HG03159 (cell line): Measurements from ENCODE around the gene RUNX2.

Source experiments
- ATAC-seq: cut with Tn5 transposase; IDR thresholded peaks from one replicate; pipeline ENCODE4 v1.9.1; 2021; ENCODE audit warnings: mild to moderate bottlenecking, moderate library complexity; ENCODE audit not compliant: unreplicated experiment

RUNX2 gene

DNA sequence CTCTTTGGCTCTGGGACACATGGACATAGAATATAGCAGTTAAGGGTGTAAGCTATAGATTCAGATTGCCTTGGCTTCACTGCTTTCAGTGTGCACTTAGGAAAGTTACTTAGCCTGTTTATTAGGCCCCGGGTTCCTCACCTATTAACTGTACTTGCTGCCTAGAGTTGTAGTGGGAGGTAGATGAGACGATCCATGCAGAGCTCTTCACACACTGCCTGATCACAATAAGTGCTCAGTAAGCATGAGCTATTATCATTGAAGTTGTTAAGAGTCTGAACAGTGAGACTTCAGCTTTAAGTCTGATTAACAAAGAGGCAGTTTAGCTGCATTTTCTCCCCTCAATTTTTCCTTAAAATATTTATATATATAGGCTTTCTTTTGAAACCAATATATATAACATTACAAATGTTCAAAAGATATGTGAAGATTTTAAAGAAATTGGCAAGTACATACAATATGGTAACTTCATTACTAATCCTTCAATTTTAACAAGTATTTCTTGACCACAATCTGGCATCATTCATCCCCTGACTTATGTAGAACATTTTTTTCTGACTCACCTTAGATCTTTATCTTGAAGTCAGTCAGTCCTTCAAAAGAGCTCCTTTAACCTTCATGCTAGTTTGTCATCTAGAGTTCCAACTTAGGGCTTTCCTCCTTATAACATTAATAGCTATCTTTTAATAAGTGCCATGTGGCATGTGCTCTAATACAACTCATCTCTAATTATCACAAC lies 70.1 kb downstream of the RUNX2 start:
- ATAC-seq, result no peak

DNA sequence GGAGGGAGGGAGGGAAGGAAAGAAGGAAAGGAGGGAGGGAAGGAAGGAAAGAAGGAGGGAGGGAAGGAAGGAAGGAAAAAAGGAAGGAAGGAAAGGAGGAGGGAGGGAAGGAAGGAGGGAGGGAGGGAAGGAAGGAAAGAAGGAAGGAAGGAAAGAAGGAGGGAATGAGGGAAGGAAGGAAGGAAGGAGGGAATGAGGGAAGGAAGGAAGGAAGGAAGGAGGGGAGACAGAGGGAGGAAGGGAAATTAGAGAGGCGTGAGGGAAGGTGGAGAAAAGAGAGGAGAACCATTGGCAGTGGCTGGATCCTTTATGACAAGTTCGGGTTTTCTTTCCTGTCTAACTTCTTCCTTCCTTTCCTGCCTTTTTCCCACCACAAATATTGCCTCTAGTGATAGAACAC lies 71.9 kb downstream of the RUNX2 start:
- no peak for ATAC-seq

DNA sequence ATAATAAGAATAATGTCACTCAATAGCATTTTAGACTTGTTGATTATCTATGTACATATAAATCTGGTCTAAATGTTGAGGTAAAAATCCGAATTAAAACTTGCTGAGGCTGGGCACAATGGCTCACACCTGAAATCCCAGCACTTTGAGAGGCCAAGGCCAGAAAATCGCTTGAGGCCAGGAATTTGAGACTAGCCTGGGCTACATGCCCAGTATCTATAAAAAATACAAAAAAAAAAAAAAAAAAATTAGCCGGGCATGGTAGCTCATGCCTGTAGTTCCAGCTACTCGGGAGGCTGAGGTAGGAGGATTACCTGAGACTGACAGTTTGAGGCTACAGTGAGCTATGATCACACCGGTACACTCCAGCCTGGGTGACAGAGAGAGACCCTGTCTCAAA lies 83.8 kb downstream of the RUNX2 start:
- ATAC-seq, result no peak

DNA sequence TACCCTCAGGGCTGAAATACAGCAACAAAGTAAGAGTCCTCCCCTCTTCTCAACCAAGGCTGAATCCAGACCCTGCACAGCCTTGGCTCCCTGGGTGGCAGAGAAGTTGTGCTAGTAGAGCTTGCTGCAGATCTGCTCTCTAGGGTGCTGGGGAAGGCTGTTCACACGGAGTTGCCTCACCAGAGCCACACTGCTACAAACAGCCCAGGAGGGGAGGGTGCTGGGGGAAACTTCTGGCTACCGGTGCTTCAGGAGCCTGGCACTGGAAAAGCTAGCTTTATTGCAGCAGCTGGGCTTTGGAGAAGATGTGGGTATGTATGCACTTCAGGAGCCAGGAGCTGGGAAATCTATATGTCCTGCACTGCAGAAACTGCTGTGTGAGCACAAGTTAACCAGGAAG lies 87.2 kb downstream of the RUNX2 start:
- ATAC-seq, result no peak

DNA sequence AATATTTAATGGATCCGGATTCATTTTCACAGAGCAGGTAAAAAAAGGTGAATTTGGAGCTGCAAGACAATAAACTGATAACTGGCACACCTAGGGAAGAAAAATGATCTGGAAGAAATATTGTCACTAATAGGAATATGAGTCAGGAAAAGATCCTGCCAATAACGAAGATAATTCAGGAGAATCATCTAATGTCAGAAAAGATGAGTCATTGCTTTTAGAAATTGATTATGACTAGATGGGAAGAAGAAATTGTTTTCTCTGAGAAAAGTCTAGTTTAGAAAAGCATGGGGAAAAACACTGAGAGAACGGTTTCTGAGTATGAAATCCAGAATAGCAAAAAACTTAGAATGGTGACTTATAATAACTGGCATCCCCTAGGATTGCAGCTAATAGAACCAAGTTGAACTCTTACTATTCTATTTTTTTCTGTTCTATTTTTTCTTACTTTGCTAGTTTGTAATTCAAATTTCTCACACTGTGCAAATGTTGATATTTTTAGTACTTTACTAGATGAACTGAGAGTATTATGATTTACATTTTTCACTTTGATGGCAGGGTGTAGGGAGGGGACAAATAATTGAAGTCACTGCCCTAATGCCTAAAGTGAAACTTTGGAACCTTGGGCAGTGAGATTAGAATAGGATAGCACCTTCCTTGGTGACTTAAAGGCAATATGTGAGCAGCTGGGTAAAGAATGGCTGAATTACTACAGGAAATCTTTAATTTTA lies 87.8 kb downstream of the RUNX2 start:
- no peak for ATAC-seq

DNA sequence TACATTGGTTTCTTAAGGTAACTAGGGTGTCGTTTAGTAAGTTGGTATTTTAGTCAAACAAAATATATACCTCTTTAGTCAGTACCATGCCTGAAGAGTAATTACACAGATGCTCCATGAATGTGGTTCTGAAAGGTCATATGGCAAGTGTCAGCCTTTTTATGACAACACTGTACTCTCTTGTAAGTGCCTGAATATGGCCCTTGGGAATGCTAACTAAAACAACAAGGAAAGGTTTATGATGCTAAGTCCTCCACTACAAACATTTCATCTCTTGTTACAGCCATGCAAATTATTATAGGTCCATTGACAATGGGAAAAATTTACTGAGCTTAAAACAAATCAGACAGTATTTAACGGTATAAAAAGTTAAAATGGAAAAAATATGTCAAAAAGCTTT lies 88.6 kb downstream of the RUNX2 start:
- no peak for ATAC-seq

DNA sequence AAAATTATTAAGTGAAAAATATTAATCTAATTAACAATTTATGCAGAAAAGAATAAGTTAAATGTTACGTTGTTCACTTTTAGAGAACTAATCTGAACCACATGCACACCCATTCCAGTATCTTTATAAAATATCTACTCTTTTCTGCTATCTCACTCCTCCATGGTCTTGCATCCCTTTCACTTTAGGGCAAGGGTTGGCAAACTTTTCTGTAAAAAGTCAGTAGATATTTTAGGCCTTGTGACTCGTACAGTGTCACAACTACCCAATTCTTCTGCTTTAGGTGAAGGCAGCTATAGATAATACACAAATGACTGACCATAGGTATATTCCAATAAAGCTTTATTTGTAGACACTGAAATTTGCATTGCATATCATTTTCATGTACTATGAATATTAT lies 89.3 kb downstream of the RUNX2 start:
- no peak for ATAC-seq

DNA sequence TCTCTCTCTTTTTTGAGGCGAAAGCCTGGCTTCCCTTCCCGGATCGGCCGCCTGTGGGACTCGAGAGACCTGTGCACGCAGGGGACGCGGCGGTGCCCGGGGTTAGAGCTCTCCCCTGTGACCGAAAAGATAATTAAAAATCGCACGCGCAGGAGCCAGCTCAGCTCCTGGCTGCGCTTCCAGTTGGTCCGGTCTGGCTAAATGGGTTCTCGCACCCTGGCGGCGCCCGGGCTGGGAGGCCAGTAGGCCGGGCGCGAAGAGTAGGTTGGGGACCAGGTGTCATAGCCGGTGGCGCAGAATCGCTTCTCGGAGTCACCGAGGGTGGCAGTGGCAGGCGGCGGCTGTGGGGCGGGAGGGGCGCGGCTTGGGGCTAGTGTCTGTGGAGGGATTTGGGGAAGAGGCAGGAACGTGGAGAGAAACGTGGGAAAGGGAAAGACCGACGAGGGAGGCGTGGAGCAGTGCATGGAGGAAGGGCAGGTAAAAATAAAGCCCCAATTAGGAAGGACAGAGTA lies 91.5 kb downstream of the RUNX2 start:
- ATAC-seq, result no peak

DNA sequence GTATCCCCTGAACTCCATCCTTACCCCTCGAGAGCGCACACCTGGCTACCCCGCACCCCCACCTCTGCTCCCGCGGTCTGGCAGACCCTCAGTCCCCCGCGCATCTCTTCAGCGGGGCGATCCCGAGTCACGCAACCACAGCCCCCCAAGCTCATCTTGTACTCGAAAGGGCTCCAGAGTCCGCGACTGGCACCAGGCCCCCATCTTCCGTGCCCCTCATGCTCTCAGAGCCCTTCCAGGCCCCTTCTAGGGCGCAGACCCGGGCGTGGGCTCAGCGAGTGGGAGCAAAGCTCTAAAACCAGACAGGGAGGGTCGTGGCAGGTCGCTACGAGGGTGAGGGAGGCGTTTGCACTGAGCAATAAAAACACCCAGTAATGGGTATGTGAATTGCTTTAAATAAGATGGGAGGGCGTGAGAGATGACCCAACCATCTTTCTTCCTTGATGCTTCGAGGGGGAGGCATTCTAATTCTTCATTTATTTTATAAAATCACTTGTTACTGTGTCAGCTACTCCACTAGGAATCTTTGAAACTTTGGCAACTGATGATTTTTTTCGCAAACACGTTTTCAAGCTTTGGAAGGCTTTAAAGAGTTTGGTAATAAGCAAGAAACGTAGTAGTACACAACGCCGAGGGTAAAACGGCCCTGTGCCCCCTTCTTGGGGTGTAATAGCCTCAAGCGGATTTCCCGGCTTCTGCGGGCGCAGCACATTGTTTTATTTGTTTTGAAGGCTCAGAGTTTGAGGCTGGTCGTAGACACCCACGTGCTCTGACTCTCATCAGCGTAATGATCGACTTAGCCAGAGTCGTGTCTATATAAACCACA lies 92.2 kb downstream of the RUNX2 start:
- no peak for ATAC-seq

DNA sequence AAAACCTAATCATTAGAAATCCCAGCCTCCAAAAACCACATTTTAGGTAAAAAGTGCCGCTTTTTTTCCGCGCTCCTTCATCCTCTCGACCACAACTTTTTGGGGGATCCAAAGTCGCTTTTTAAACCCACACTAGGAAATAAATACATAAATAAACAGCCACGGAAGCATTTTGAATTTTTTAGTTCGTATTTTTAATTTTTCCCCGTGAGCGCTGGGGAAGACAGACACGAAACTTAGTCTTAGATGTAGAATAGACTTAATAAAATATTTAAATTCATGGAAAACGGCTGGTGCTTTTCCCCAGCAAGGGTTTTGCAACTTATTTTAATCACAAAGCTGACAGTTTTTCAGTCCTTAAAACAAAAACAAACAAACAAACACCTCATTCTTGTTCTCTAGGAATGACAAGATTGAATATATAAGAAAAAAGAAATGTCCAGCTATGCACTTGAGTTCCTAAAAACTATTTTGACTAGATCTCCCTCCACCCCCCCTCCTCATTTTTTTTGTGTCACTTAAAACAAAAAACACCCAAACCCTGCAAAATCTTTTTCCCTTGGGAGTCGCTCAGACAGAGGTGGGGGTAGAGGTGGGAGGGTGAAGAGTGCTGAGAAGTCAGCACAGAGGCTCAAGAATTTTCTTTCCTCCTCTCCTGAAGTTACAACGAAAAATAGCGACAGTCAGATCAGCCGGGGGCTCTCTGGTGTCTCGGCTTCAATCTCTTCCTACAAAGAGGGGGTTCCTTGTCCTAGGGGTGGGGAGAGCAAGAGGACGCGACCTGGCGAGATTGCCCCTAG lies 93.0 kb downstream of the RUNX2 start:
- ATAC-seq, result no peak

DNA sequence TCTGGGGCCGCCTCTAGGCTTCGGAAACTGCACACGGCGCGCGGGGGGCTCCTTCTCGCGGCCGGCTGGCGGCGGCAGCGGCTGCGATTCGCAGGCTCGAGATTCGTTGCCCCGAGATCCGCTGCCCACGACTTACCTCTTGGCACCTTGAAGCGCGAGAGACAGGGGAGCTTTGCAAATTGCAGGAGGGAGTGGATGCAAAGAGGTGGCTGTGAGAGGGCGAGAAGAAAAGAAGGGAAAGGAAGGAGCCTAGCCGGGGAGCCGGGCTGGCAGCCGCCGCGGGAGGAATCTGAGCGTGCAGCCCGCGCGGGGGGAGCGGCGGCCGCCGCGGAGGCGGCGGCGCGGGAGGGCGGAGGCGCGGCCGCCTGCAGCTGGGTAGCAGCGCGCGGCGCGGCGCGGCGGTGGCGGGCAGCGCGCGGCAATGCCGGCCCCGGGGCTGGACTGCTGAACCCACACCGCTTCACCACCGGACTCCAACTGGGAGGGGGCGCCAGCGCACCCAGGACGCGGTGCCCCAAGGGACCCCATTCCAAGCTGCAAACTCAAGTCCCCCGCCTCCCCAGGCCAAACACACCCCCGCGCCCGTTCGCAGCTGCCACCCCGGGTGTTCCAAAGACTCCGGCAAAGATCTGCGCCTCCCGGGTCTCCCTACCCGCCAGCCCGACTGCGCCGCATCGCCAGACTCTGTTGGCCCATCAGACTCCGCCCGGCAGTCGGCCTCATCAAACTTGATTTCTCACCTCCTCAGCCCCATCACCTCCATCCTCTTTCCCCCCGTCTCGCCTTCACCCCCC lies 93.8 kb downstream of the RUNX2 start:
- ATAC-seq, result no peak

DNA sequence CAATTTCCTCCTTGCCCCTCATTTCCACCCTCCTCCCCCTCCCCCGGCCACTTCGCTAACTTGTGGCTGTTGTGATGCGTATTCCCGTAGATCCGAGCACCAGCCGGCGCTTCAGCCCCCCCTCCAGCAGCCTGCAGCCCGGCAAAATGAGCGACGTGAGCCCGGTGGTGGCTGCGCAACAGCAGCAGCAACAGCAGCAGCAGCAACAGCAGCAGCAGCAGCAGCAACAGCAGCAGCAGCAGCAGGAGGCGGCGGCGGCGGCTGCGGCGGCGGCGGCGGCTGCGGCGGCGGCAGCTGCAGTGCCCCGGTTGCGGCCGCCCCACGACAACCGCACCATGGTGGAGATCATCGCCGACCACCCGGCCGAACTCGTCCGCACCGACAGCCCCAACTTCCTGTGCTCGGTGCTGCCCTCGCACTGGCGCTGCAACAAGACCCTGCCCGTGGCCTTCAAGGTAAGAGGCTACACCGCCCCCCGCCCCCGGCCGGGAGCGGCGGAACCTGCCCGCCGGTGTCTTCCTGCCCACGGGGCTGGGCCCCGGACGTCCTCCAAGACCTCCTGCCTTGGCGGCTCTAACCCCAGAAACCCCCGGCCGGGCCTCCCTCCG lies 94.5 kb downstream of the RUNX2 start:
- no peak for ATAC-seq

DNA sequence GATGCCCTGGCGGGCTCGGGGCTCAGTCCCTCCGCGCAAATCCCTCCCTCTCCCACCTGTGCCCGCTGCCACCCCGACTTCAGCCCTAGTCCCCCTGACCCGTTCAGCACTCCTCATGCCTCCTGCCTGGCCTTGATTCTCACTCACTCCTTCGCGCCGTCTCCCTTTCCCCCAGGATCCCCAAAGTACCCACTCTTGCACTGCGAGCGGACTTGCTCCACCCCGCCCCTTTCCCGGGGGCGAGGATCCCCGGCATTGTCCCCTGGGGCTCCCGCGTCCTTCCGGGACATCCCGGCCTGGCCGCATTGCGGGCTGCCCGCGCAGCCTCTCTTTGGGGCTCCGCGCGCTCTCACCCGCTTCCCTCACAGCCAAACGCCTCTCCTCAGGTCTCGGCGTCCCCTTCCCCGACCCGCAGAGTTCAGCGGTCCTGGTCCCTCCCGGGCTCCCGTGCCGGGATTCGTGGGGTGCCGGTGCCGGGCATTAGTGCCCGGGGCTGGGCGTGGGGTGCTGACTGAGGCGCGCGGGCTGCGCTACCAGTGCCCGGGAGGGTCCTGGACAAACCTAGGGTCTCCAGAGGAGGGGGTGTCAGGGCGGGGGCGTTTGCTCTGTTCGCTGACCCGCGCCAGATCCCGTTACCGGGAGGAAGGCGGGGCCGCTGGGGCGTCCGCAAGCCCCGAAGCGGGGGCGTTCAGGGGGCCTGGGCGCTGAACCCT lies 95.1 kb downstream of the RUNX2 start:
- no peak for ATAC-seq

DNA sequence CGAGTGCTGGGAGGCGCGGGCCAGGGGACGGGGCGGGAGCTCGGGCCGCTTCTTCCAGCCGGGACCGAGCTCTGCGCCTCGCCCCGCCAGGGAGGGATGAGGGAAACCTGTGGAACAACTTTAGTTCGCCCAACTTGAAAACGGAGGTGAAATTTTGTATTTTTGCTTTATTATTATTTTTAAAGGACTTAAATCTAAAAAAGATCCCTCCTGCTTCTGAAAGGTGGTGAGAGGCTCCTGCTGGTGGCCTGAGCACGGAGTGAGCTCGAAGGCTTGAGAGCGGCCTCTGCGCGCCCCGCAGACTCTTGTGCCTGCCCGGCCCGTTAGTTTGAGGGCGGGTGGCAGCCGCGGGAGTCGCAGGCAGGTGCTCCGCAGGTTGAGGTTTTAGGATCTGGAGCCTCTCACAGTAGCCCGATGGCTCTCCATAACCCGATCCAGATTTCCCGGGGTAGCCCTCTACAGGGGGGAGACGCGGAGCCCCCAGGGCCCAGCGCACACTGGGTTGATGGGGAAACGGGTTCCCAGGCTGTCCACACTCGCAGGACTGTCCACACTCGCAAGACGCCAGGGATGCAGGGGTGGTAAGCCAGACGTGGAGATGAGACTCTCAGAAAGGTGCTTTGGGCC lies 95.8 kb downstream of the RUNX2 start:
- no peak for ATAC-seq

DNA sequence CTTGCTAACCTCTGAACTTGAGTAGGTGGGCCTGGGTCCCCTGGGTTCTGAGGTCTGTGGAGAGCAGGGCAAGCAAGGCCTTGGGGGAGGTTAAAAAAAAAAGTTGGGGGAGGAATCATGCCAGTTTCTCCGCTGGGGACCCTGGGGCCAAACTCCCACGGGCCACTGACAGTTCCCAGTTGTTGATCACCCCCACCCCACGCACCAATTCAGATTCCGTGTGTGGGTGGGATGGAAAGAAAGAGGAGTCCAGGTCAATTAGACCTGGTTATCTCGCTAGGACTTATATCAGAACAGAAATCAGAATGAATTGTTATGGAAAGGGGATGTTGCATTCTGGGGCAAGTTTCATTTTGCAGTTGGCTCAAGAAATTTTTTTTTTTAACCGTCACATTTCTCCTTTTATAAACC lies 96.3 kb downstream of the RUNX2 start:
- ATAC-seq, result no peak

DNA sequence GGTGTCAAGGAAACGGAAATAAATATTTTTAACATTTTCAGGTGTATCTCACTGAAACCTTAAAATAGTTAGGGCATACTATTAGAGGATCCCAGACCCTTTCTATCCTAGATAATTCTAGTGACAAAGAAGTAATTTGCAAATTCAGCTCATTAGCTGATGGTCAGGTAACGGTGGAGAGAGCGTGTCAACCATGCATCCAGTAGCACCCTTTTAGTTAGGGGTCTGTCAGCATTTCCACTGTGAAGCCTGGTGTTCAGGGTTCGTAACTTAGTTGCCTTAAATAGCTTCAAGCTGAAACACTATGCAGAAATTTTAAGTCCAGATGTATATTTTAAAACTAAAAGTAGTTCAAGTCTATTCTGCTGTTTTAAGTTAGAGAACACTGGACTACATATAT lies 98.1 kb downstream of the RUNX2 start:
- ATAC-seq, result no peak

DNA sequence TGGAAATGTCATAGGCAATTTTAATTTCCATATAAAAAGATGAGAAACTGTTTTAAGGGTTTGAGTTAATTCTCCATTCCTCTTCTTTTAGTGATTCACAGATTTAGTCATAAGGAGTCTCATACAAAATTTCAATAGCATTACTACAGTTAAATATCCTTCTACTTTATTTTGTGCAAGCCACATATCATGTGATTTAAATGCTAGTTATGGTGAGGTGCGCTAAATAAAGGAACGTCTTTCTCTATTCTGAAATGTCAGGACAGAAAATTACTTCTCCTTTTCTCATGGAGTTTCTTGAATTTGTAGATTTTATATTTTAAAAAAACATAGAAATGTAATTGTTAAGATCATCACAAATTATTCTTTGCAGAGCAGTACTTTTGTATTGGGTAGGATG lies 99.6 kb downstream of the RUNX2 start:
- ATAC-seq, result no peak

DNA sequence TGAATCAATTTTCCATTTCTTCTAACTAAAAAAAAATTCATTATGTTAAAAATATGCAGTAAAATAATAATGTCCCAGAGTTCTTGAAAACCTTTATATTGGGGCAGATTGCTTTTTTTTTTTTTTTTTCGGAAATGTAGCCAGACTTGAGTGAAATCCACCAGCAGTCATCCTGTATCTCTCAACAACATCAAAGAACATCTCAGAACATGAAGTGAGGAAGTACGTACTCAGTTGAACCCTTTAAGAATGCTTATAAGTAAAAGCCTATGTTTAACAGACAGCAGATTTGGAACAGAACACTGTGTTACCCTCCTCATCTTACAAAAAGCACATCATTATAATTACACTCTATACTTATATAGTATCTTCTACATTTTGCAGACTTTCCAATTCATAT lies 100.6 kb downstream of the RUNX2 start:
- ATAC-seq, result no peak
